IMR-90 (cell line): Measurements from ENCODE around the gene PUDP. TPM values are rescaled to one million over a fixed set of nuclear protein-coding genes. Genes with fewer than 3 reads are reported as not detected.

Source experiments
- ATAC-seq: fragments of 200-7000 bp; cut with Tn5 transposase; 2 replicates; pipeline ENCODE4 v1.9.1; 2020; ENCODE audit warnings: low read depth, mild to moderate bottlenecking, moderate library complexity
- BruUV-seq: library from RNA; stranded (reverse); fragments of 400-500 nt; replicated peaks from 2 replicates; lab custom pipeline; 2021; lab: Mats Ljungman, UMichigan
- CTCF ChIA-PET: fragments of 300-600 bp; formaldehyde crosslinking; extraction: SDS; loops from one replicate; lab custom pipeline; 2021; ENCODE audit warnings: antibody characterized with exemption; lab: Yijun Ruan, JAX
- POLR2A ChIA-PET: fragments of 300-600 bp; sonication (Branson Sonifier 250); formaldehyde crosslinking; loops from one replicate; lab custom pipeline; 2022; ENCODE audit warnings: antibody characterized with exemption; ENCODE audit not compliant: unreplicated experiment; lab: Charles Lee
- DNase-seq: peaks from one replicate; pipeline ENCODE4 v3.0.0; 2013
- H2AFZ ChIP-seq: replicated peaks from 2 replicates; pipeline ENCODE3; 2013; ENCODE audit warnings: low read length, mild to moderate bottlenecking; ENCODE audit not compliant: poor library complexity
- H2AK5ac ChIP-seq: 2 replicates; pipeline ENCODE4 v1.6.1; 2013; ENCODE audit warnings: low read depth, low read length, inconsistent platforms
- H2AK9ac ChIP-seq: replicated peaks from 2 replicates; pipeline ENCODE3; 2013; ENCODE audit warnings: mild to moderate bottlenecking, low read depth, low read length, moderate library complexity; ENCODE audit not compliant: poor library complexity
- H2BK120ac ChIP-seq: 2 replicates; pipeline ENCODE4 v1.6.1; 2013; ENCODE audit warnings: low read depth, low read length, inconsistent platforms
- H2BK15ac ChIP-seq: 3 replicates; pipeline ENCODE4 v1.6.1; 2013; ENCODE audit warnings: low read depth, low read length, inconsistent platforms
- H2BK20ac ChIP-seq: 2 replicates; pipeline ENCODE4 v1.6.1; 2013; ENCODE audit warnings: low read depth, mild to moderate bottlenecking, inconsistent platforms, low read length, moderate library complexity
- H2BK5ac ChIP-seq: 2 replicates; pipeline ENCODE4 v1.6.1; 2013; ENCODE audit warnings: mild to moderate bottlenecking, low read depth, low read length, inconsistent platforms; ENCODE audit not compliant: poor library complexity, severe bottlenecking
- H3K14ac ChIP-seq: replicated peaks from 2 replicates; pipeline ENCODE4 v1.6.1; 2013; ENCODE audit warnings: low read depth, low read length, inconsistent platforms
- H3K18ac ChIP-seq: 2 replicates; pipeline ENCODE4 v1.6.1; 2013; ENCODE audit warnings: low read depth, low read length, control low read depth
- H3K23ac ChIP-seq: 2 replicates; pipeline ENCODE4 v1.6.1; 2013; ENCODE audit warnings: low read depth, low read length, inconsistent platforms
- H3K27ac ChIP-seq: 2 replicates; pipeline ENCODE4 v1.5.1; 2013; ENCODE audit warnings: mild to moderate bottlenecking, control low read depth, low read length; ENCODE audit not compliant: insufficient read depth
- H3K27me3 ChIP-seq: 2 replicates; pipeline ENCODE4 v1.6.1; 2013; ENCODE audit warnings: low read length; ENCODE audit not compliant: control insufficient read depth, insufficient read depth
- H3K36me3 ChIP-seq: 2 replicates; pipeline ENCODE4 v1.6.1; 2013; ENCODE audit warnings: low read length, mixed read lengths; ENCODE audit not compliant: control insufficient read depth, insufficient read depth
- H3K4ac ChIP-seq: 2 replicates; pipeline ENCODE4 v1.6.1; 2013; ENCODE audit warnings: low read depth, low read length, inconsistent platforms
- H3K4me1 ChIP-seq: 2 replicates; pipeline ENCODE4 v1.6.1; 2013; ENCODE audit warnings: low read length, mixed read lengths; ENCODE audit not compliant: control insufficient read depth, insufficient read depth
- H3K4me2 ChIP-seq: 2 replicates; pipeline ENCODE4 v1.6.1; 2013; ENCODE audit warnings: low read depth, mild to moderate bottlenecking, control low read depth, low read length, moderate library complexity
- H3K4me3 ChIP-seq: 2 replicates; pipeline ENCODE4 v1.5.1; 2013; ENCODE audit warnings: low read depth, mild to moderate bottlenecking, control low read depth, low read length, moderate library complexity; ENCODE audit not compliant: insufficient read depth
- H3K56ac ChIP-seq: 2 replicates; pipeline ENCODE4 v1.6.1; 2013; ENCODE audit warnings: low read length, inconsistent platforms; ENCODE audit not compliant: insufficient read depth; ENCODE audit errors: extremely low read depth
- H3K79me1 ChIP-seq, 2 experiments: 2 replicates each; pipeline ENCODE4 v1.6.1; 2013; ENCODE audit warnings: low read length in 2 of 2, inconsistent platforms in 1 of 2, low read depth in 1 of 2
- H3K9ac ChIP-seq: 2 replicates; pipeline ENCODE4 v1.6.1; 2013; ENCODE audit warnings: low read depth, low read length, control low read depth
- H3K9me1 ChIP-seq: 2 replicates; pipeline ENCODE4 v1.6.1; 2013; ENCODE audit warnings: low read length, inconsistent platforms; ENCODE audit not compliant: insufficient read depth
- H3K9me3 ChIP-seq: 2 replicates; pipeline ENCODE4 v1.6.1; 2013; ENCODE audit warnings: low read length; ENCODE audit not compliant: control insufficient read depth, insufficient read depth
- H4K20me1 ChIP-seq: 2 replicates; pipeline ENCODE4 v1.6.1; 2013; ENCODE audit warnings: low read length, inconsistent platforms; ENCODE audit not compliant: insufficient read depth
- H4K5ac ChIP-seq: 2 replicates; pipeline ENCODE4 v1.6.1; 2013; ENCODE audit warnings: mild to moderate bottlenecking, low read depth, low read length, control low read depth
- H4K8ac ChIP-seq, 2 experiments: 2 replicates each; pipeline ENCODE4 v1.6.1; 2013; ENCODE audit warnings: low read depth in 2 of 2, low read length in 2 of 2, control low read depth in 1 of 2, inconsistent platforms in 1 of 2
- H4K91ac ChIP-seq: 2 replicates; pipeline ENCODE4 v1.6.1; 2013; ENCODE audit warnings: low read depth, low read length, inconsistent platforms; ENCODE audit not compliant: insufficient read depth
- BHLHE40 ChIP-seq: fragments of 150-350 bp; IDR thresholded peaks from 2 replicates; pipeline ENCODE4 v1.6.1; 2016; ENCODE audit warnings: mild to moderate bottlenecking, low read depth, low read length
- FOS ChIP-seq: fragments of 150-350 bp; IDR thresholded peaks from 2 replicates; pipeline ENCODE4 v1.6.1; 2016; ENCODE audit warnings: low read depth, low read length
- MAZ ChIP-seq: IDR thresholded peaks from 2 replicates; pipeline ENCODE4 v1.6.1; 2012; ENCODE audit warnings: low read depth, mild to moderate bottlenecking, low read length, improper control_type of control experiment, moderate library complexity, borderline replicate concordance
- NFE2L2 ChIP-seq: fragments of 150-350 bp; IDR thresholded peaks from 2 replicates; pipeline ENCODE4 v1.6.1; 2016; ENCODE audit warnings: low read depth, mild to moderate bottlenecking, low read length
- POLR2A ChIP-seq: IDR thresholded peaks from 2 replicates; pipeline ENCODE4 v1.6.1; 2012; ENCODE audit warnings: mild to moderate bottlenecking, low read depth, low read length
- RFX5 ChIP-seq: IDR thresholded peaks from 2 replicates; pipeline ENCODE4 v1.8.0; 2012; ENCODE audit warnings: low read depth, mild to moderate bottlenecking, low read length, moderate library complexity
- WGBS, 2 experiments: methylation state at CpG; one replicate each; pipeline versions ENCODE4 v1.1.5 to v1.1.7; 2013; ENCODE audit warnings: missing lambda C conversion rate in 2 of 2; ENCODE audit not compliant: insufficient read length in 1 of 2; ENCODE audit errors: extremely low coverage in 2 of 2; 5-methylcytosine and 5-hydroxymethylcytosine counted together
- dilution Hi-C: fragments of 300-500 bp; cut with HindIII; formaldehyde crosslinking; loops from one replicate; pipeline ENCODE4 v1.14.3; 2018; ENCODE audit warnings: low sequenced_read_pairs; ENCODE audit not compliant: unreplicated experiment
- in situ Hi-C: fragments of 300-500 bp; cut with MboI; formaldehyde crosslinking; loops from 3 replicates; pipeline ENCODE4 v1.14.3; 2019; ENCODE audit warnings: low sequenced_read_pairs, inconsistent platforms, mixed read lengths
- intact Hi-C: fragments of 100-400 bp; cut with micrococcal nuclease; formaldehyde crosslinking; loops from 2 replicates; pipeline ENCODE4 v1.10.0; 2022
- polyA plus RNA-seq, 3 experiments: library from polyadenylated mRNA; depleted of rRNA; stranded (reverse); fragments of >200 nt; gene quantifications; 2 replicates each; pipeline ENCODE4 v1.2.3, GENCODE V29; 2012; ENCODE audit warnings: low replicate concordance in 1 of 3
- total RNA-seq: library from RNA; depleted of rRNA; stranded (reverse); fragments of >200 nt; gene quantifications from 2 replicates; pipeline ENCODE4 v1.2.3, GENCODE V29; 2012

PUDP gene
- total and polyA plus RNA-seq, 2 of the 4 experiments (the other 2 are of a cell fraction), result 22.2 to 28.6 TPM

DNA sequence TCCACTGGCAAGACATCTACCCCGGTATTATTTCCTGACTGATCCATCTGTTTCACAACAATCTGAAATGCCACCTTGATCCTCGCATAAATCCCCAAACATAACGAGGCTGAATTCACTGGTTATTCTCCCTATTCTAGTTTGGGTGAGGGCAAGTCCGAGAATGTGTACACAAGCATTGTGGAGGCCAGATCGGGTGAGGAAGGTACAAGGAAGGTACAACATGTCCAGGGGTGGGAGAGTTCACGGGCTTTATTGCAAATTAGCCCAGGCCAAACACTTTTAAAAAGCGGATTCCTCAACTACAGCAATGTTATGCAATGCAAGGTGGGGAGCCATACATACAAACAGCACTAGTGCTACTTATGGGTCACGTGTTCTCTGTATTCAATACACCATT lies 82.5 kb downstream of the PUDP start:
- ATAC-seq, result no peak
- peaks cover 4% of the 10 kb centered on the region for H3K4me1 ChIP-seq
- H3K4ac ChIP-seq, result no peak overlapping the region
- peaks cover 10% of the 10 kb centered on the region; the same call in 1 of the 2 replicates for H3K9me1 ChIP-seq
- no peak overlapping the region for H2BK20ac ChIP-seq
- H2BK5ac ChIP-seq, result no peak overlapping the region
- dilution Hi-C loops (no loop called here), in situ Hi-C loops (no loop called here), intact Hi-C loops (no loop called here)
- no peak for TF ChIP-seq FOS
- TF ChIP-seq BHLHE40, result no peak
- TF ChIP-seq MAZ, result no peak
- no peak for TF ChIP-seq POLR2A
- no peak for TF ChIP-seq RFX5
- no peak for TF ChIP-seq NFE2L2
- no peaks in the 10 kb centered on the region for H3K9me3 ChIP-seq
- no peak overlapping the region for H2BK15ac ChIP-seq
- peaks cover 7% of the 10 kb centered on the region; the same call in 1 of the 2 replicates for H4K20me1 ChIP-seq
- no peaks in the 10 kb centered on the region for H3K27me3 ChIP-seq
- POLR2A ChIA-PET, result no interaction called here
- no peak overlapping the region for H2BK120ac ChIP-seq
- H3K18ac ChIP-seq, result no peak overlapping the region
- no peak overlapping the region for H4K8ac ChIP-seq
- no peak overlapping the region for H3K23ac ChIP-seq
- no peak overlapping the region for H4K5ac ChIP-seq
- no peak overlapping the region for H3K9ac ChIP-seq
- H3K4me2 ChIP-seq, result no peak overlapping the region
- H3K79me1 ChIP-seq, result peaks cover 0 to 15% of the 10 kb centered on the region in 2 experiments; a peak in 2 of 4 replicates
- H2AK5ac ChIP-seq, result no peak overlapping the region
- no peak overlapping the region for H3K14ac ChIP-seq
- H3K56ac ChIP-seq, result no peak overlapping the region
- DNase-seq, result no peak
- WGBS, 2 experiments, result no CpG with 5 or more reads among the region's 8 CpGs
- no TSS peak for BruUV-seq
- no peak overlapping the region for H2AK9ac ChIP-seq
- H2AFZ ChIP-seq, result no peak overlapping the region
- no peak overlapping the region for H4K91ac ChIP-seq
- H3K4me3 ChIP-seq, result no peak overlapping the region
- H3K36me3 ChIP-seq, result peaks cover 1% of the 10 kb centered on the region; the same call in 1 of the 2 replicates
- H3K27ac ChIP-seq, result no peak overlapping the region
- CTCF ChIA-PET, result no interaction called here
